Measurements from ENCODE around the gene MGA. TPM values are rescaled to one million over a fixed set of nuclear protein-coding genes. Genes with fewer than 3 reads are reported as not detected.

Gene MGA
- total and polyA plus RNA-seq, 2 donors: 7.7 to 115 TPM

DNA sequence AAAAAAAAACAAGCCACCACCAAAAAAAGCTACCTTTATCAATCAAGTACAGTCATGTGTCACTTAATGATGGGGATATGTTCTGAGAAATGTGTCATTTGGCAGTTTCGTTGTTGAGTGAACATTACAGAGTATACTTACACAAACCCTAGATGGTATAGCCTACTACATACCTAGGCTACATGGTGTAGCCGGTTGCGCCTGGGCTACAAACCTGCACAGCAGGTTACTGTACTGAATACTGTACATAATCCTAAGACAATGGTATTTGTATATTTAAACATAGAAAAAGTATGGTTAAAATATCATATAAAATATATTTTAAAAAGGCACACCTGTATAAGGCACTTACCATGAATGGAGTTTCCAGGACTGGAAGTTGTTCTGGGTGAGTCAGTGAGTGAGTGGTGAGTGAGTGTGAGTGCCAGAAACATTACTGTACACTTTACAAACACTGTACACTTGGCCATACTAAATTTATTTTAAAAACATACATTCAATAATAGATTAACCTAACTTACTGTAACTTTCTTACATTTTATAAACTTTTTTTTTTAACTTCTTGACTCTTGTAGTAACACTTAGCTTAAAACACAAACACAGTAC is 141.7 kb downstream of the MGA start:
- WGBS: 97% methylated on average over 3 of the region's 3 CpGs
- H3K4me3 ChIP-seq (ENCODE audit: low read depth, low read length): no peak overlapping the region
- H3K36me3 ChIP-seq (ENCODE audit: insufficient read depth): no peaks in the 10 kb centered on the region
- DNase-seq (ENCODE audit: extremely low spot score): no peak
- no peak overlapping the region for H3K27ac ChIP-seq (ENCODE audit: low read depth)
- H3K4me1 ChIP-seq (ENCODE audit: insufficient read depth): no peaks in the 10 kb centered on the region

DNA sequence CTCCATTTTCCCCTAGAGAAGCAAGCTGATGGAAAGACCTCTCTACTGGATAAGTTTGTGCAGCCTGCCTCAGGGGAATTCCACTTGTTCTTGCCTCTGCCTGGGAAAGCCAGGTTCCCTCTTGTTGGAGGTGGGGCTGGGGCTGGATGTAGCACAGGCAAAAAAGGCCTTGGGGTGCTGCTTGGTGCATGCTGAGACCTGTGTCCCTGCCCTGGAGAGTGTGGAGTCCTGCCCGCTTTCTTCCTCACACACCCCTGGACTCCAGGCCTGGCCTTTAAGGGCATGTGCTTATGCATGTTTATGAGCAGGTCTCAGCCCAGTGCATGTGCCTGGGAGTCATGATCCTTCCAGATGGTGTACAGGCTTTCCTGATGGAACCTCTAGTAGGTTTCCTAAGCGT is 144.2 kb downstream of the MGA start:
- H3K36me3 ChIP-seq (ENCODE audit: insufficient read depth): no peaks in the 10 kb centered on the region
- no peak for DNase-seq (ENCODE audit: extremely low spot score)
- no peak overlapping the region for H3K27ac ChIP-seq (ENCODE audit: low read depth)
- no peaks in the 10 kb centered on the region for H3K4me1 ChIP-seq (ENCODE audit: insufficient read depth)
- H3K4me3 ChIP-seq (ENCODE audit: low read depth, low read length): no peak overlapping the region
- 64% methylated on average over 2 of the region's 2 CpGs for WGBS

DNA sequence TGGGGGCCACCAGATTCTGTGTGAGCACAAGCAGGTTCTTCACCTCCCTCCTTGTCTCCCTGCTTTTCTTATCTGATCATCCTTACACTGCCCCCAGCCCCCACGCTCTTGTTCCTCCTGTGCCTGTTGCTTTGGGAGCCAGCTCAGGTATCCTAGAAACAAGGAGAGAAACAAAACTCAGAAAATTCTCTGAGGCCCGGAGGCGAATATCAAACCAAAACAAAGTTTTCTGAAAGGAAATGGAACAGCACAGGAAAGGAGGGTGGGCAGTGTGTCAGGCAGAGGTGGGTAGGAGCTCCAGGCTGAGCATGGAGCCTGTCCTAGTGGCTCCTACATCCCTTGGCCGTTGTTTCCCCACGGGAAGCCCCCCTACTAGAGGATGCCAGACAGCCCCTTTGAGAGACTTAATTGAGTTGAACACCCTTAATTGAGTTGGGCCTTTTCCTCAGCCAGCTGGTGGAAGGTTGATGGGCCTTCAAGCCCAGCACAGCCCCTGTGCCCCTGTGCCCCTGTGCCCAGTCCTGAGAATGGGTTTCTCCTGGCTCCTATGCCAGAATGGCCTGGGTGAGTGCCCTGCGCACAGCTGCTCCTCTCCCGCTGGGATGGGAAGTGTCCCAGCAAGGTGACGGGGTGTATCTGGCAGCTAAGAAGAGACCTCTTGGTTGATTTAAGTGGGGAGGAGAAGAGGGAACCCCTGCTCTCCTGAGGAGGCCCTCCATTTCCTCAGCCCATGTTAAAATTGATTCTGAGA is 144.9 kb downstream of the MGA start:
- no peak for DNase-seq (ENCODE audit: extremely low spot score)

DNA sequence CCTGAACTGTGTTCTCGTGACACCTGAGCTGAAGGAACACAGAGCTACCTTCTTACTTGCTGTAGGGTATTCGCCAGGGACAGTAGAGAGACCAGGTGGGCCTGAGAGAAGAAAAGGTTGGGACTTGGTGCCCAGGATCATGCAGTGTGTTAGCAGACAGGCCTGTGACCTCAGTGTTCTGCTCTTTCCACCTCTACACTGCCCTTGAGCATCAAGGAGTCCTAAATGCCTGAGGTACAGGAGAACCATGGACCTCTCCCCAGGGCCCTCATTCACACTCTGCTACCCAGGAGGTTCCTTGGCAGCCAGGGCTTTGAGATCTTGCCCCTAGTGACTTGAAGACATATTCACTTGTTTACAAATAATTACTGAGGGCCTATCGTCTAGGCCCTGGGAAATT is 145.5 kb downstream of the MGA start:
- Histone ChIP-seq H3K4me3 (ENCODE audit: low read depth, low read length) (no peak overlapping the region), H3K27ac (ENCODE audit: low read depth) (no peak overlapping the region), H3K36me3 (ENCODE audit: insufficient read depth) (no peaks in the 10 kb centered on the region), H3K4me1 (ENCODE audit: insufficient read depth) (no peaks in the 10 kb centered on the region)
- 76% methylated on average over 3 of the region's 3 CpGs for WGBS
- DNase-seq (ENCODE audit: extremely low spot score): no peak

More for the DNA sequence above, 144.9 kb downstream of the MGA start:
- WGBS: 56% methylated on average over 8 of the region's 8 CpGs
- no peak overlapping the region for H3K27ac ChIP-seq (ENCODE audit: low read depth)
- H3K36me3 ChIP-seq (ENCODE audit: insufficient read depth): no peaks in the 10 kb centered on the region
- no peaks in the 10 kb centered on the region for H3K4me1 ChIP-seq (ENCODE audit: insufficient read depth)
- no peak overlapping the region for H3K4me3 ChIP-seq (ENCODE audit: low read depth, low read length)

DNA sequence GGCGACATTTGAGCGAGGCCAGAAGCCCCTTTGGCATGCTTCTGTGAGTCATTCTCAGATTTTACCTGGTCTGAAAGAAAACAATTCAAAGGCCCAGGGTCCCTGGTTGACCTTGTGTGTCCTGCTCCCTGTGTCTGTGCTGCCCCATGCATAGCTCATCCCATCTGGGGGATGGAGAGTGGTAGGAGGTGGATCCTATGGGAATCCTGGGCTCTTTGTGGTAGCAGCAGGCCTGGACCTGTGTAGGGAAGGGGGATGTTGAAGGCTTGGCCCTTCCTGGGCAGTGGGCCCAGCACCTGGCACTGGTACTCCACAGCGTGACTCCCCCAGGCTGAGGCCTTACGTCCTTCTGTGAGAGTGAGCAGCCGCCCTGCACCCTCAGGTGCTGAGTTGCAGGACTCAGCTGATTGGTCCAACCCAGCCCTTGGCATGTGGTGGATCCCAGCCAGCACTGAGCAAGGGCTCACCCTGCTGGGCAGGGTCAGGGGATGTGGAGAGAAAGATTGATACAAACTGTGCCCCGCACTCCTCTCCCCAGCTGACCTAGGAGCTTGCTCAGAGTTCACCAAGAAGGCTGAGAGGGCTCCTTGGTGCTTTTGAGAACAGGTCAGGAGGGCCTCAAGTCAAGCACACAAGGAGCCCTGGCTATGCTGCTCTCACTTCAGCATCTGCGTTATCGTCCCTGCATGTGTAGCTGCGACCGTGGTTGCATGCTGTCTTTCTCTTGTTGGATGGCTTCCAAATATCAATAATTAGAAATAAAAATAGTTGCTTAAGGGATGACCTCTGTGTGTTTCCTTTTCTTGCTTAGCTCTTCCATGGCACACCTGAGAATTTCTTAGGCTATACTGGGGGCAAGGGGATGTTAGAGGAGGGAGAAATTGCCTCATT is 146.3 kb downstream of the MGA start:
- H3K36me3 ChIP-seq (ENCODE audit: insufficient read depth): no peaks in the 10 kb centered on the region

DNA sequence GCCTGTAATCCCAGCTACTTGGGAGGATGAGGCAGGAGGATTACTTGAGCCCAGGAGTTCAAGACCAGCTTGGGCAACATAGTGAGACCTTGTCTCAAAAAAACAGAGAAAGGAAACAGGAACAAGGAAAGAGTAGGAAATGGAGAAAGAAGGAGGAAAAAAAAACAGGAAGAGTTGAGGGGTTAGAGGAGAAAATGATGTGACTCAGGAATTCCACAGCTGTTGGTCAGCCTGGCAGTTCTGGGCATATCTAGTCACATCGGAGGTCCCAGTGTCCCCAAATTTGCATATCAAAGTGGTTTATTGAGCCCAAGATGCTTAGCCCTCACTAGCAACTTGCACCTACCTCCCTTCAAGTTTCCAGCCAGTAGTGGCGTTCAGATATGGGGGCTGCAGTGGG is 148.9 kb downstream of the MGA start:
- peaks cover 3% of the 10 kb centered on the region for H3K36me3 ChIP-seq (ENCODE audit: insufficient read depth)
- 84% methylated on average over 2 of the region's 2 CpGs for WGBS
- no peak for DNase-seq (ENCODE audit: extremely low spot score)

More for the DNA sequence above, 146.3 kb downstream of the MGA start:
- Histone ChIP-seq H3K27ac (ENCODE audit: low read depth) (no peak overlapping the region), H3K4me1 (ENCODE audit: insufficient read depth) (no peaks in the 10 kb centered on the region), H3K4me3 (ENCODE audit: low read depth, low read length) (no peak overlapping the region)
- no peak for DNase-seq (ENCODE audit: extremely low spot score)
- WGBS: 78% methylated on average over 10 of the region's 10 CpGs

DNA sequence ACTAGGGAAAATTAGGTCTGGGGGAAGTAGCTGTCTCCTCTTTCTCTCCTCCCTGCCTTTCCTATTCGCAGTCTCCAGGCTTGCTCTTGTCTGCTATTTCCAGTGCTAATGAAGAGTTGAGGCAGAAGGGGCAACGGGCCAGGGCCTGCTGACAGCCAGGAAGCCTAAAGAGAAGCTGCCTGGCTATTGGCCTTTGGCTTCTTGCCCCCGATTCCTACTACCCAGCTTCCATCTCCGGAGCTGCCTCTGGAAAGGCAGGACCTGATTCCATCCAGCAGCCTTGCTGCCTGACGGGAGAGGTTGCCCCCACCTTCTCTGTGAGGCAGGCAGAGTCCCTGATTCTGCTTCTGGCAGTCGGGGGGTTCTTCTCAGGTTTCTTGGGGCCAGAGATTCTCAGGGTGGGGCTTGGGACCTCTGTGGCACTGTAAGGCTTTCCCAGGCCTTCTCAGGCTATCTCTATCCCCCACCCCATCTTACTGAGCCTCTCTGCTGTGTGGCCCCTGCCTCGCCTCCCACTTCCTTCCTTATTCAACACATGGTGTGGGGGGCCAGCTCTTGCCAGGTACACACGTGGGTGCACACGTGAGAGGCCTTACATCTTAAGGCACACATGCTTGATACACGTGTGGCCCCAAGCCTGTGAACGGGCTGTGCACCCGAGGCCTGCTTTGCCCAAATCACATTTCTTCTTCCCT is 149.5 kb downstream of the MGA start:
- no peak for DNase-seq (ENCODE audit: extremely low spot score)
- Histone ChIP-seq H3K36me3 (ENCODE audit: insufficient read depth) (peaks cover 3% of the 10 kb centered on the region), H3K4me1 (ENCODE audit: insufficient read depth) (no peaks in the 10 kb centered on the region), H3K27ac (ENCODE audit: low read depth) (no peak overlapping the region), H3K4me3 (ENCODE audit: low read depth, low read length) (no peak overlapping the region)
- WGBS: 64% methylated on average over 12 of the region's 12 CpGs

More for the DNA sequence above, 148.9 kb downstream of the MGA start:
- no peaks in the 10 kb centered on the region for H3K4me1 ChIP-seq (ENCODE audit: insufficient read depth)
- no peak overlapping the region for H3K4me3 ChIP-seq (ENCODE audit: low read depth, low read length)
- no peak overlapping the region for H3K27ac ChIP-seq (ENCODE audit: low read depth)

DNA sequence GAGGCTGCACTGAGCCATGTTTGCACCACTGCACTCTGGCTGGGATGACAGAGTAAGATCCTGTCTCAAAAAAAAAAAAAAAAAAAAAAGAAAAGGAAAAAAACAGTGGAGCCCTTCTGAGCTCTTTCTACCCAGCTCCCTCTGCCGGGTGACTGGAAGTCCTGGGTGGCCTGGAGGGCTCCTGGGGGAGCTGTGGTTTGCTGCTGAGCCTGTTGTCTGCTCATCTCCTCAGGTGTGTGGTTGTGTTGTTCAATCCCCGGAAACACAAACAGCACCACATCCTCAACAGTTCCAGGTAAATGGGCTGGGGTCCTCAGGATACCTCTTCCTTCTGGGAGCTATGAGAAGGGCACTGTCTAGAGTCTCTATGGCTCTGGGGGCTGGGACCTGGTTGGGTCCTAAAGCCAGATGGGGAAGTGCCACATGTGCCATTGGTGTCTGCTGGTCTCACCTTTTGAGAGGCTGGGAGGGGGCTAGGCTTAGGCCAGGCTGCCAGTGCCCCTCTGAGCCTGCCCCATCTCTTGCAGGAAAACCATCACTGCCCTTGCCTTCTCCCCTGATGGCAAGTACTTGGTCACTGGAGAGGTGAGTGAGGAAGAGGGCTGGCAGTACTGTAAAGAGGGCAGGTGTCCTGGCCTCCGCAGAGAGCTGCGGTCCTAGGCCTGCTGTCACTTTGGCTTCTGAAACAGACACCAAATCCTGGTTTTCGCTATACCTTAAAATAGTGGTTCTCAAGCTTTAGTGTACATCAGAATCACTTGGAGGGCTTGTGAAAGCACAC is 150.6 kb downstream of the MGA start:
- no peak overlapping the region for H3K4me3 ChIP-seq (ENCODE audit: low read depth, low read length)
- DNase-seq (ENCODE audit: extremely low spot score): no peak

DNA sequence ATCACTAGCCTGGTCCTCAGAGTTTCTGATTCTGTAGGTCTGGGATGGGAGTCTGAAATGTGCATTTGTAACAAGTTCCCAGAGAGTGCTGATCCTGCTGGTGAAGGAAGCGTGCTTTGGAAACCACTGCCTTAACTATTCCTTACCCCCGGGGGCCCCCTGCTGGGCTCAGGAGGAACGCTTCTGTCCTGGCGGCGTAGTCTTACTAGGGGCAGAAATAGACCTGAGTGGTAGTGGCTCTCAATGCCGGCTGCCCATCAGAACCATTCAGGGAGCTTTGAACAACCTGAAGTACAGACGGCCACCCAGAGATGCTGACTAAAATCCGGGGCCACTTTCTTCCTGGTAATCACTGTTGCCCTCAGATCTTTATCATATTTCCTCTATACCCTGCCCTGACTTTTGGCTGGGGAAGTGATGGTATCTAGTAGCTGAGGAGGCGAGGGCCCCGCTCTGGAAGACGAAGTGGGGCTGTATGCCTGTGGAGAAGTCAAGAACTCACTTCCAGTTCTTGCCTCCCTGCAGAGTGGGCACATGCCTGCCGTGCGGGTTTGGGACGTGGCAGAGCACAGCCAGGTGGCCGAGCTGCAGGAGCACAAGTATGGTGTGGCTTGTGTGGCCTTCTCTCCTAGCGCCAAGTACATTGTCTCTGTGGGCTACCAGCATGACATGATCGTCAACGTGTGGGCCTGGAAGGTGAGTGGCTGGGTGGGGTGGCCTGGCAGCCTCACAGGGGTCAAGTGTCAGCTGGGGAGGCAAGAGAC is 151.4 kb downstream of the MGA start:
- H3K4me3 ChIP-seq (ENCODE audit: low read depth, low read length): no peak overlapping the region
- DNase-seq (ENCODE audit: extremely low spot score): peak; percentile 59
- H3K4me1 ChIP-seq (ENCODE audit: insufficient read depth): no peaks in the 10 kb centered on the region
- WGBS: 50% methylated on average over 18 of the region's 18 CpGs
- H3K36me3 ChIP-seq (ENCODE audit: insufficient read depth): peaks cover 3% of the 10 kb centered on the region
- H3K27ac ChIP-seq (ENCODE audit: low read depth): no peak overlapping the region

More for the DNA sequence above, 150.6 kb downstream of the MGA start:
- no peaks in the 10 kb centered on the region for H3K4me1 ChIP-seq (ENCODE audit: insufficient read depth)
- peaks cover 3% of the 10 kb centered on the region for H3K36me3 ChIP-seq (ENCODE audit: insufficient read depth)
- H3K27ac ChIP-seq (ENCODE audit: low read depth): no peak overlapping the region
- WGBS: 90% methylated on average over 5 of the region's 5 CpGs

DNA sequence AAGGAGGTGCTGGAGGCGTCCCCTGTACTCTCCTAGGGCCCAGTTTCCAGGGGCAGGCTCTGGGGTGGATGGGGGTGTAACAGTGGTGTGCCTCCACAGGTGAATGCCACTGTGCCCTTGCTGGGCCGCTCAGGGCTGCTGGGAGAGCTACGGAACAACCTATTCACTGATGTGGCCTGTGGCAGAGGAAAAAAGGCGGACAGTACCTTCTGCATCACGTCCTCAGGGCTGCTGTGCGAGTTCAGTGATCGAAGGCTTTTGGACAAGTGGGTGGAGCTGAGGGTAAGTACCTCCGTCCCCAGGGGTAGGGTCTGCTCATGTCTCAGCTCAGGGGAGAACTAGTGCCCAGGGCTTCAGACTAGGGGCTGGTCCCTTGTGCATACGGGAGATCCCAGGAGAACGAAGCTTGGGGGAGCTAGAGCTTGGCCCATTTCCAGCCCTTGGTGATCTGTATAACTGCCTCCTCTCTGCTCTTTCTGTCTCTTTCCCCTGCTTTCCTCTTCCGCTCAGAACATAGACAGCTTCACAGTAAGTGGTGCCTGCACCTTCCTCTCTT is 152.7 kb downstream of the MGA start:
- H3K4me3 ChIP-seq (ENCODE audit: low read depth, low read length): no peak overlapping the region
- 88% methylated on average over 11 of the region's 11 CpGs for WGBS
- H3K4me1 ChIP-seq (ENCODE audit: insufficient read depth): no peaks in the 10 kb centered on the region
- no peak overlapping the region for H3K27ac ChIP-seq (ENCODE audit: low read depth)
- no peak for DNase-seq (ENCODE audit: extremely low spot score)
- peaks cover 3% of the 10 kb centered on the region for H3K36me3 ChIP-seq (ENCODE audit: insufficient read depth)

DNA sequence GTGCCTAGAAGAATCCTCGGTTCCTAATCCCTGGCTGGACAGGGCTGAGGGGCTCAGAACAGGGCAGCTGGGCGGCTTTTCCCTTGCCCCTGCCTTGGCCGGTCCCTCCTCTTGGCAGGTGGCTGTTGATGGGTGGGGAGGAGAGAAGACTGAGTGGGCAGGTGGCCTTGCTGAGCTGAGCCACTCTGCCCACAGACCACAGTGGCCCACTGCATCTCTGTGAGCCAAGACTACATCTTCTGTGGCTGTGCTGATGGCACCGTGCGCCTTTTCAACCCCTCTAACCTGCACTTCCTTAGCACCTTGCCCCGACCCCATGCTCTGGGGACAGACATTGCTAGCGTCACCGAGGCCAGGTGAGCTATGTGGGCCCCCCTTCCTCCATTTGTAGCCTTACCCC is 153.2 kb downstream of the MGA start:
- Histone ChIP-seq H3K27ac (ENCODE audit: low read depth) (no peak overlapping the region), H3K4me1 (ENCODE audit: insufficient read depth) (no peaks in the 10 kb centered on the region), H3K4me3 (ENCODE audit: low read depth, low read length) (no peak overlapping the region), H3K36me3 (ENCODE audit: insufficient read depth) (peaks cover 3% of the 10 kb centered on the region)
- WGBS: 87% methylated on average over 8 of the region's 8 CpGs
- DNase-seq (ENCODE audit: extremely low spot score): no peak

DNA sequence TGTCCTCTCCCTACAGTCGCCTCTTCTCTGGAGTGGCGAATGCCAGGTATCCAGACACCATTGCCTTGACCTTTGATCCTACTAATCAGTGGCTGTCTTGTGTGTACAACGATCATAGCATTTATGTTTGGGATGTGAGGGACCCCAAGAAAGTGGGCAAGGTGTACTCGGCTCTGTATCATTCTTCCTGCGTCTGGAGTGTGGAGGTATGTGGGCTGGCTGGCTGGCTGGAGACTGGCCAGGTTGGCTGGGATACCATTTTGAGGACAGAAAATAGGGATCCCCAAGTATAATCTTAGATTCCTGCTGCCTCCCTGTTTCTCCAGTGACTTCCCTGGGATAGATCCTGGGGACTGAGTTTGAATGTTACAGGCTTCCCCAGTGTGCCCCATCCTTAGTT is 154.3 kb downstream of the MGA start:
- Histone ChIP-seq H3K4me3 (ENCODE audit: low read depth, low read length) (no peak overlapping the region), H3K4me1 (ENCODE audit: insufficient read depth) (no peaks in the 10 kb centered on the region), H3K36me3 (ENCODE audit: insufficient read depth) (peaks cover 3% of the 10 kb centered on the region), H3K27ac (ENCODE audit: low read depth) (no peak overlapping the region)
- no peak for DNase-seq (ENCODE audit: extremely low spot score)
- 83% methylated on average over 5 of the region's 5 CpGs for WGBS
